K562 (cell line): Measurements from ENCODE around the gene CTTNBP2NL. TPM values are rescaled to one million over a fixed set of nuclear protein-coding genes. Genes with fewer than 3 reads are reported as not detected.
A peak's percentile ranks its signal among the peaks of the same experiment; 100 is the strongest.

Experiments used
- ATF7 ChIP-seq: fragments of 450-650 bp; IDR thresholded peaks from 2 replicates; pipeline ENCODE4 v1.7.1; 2014; ENCODE audit warnings: mild to moderate bottlenecking, moderate library complexity
- BHLHE40 ChIP-seq: IDR thresholded peaks from 2 replicates; pipeline ENCODE4 v1.6.1; 2011; ENCODE audit warnings: low read length, improper control_type of control experiment
- CBX3 ChIP-seq, 2 experiments: IDR thresholded peaks; 1 replicate in 1 of 2; 2 replicates in 1 of 2; pipeline ENCODE4 v1.6.1; 2012; ENCODE audit warnings: inconsistent platforms in 2 of 2, low read length in 2 of 2, borderline replicate concordance in 1 of 2, control low read depth in 1 of 2
- CC2D1A ChIP-seq: fragments of 450-650 bp; IDR thresholded peaks from 2 replicates; pipeline ENCODE4 v1.6.1; 2017; ENCODE audit warnings: mild to moderate bottlenecking
- EP400 ChIP-seq: fragments of 450-650 bp; IDR thresholded peaks from 2 replicates; pipeline ENCODE4 v1.6.1; 2017; ENCODE audit warnings: antibody characterized with exemption, mild to moderate bottlenecking, moderate library complexity
- FOXK2 ChIP-seq, 2 experiments: fragments of 450-650 bp; IDR thresholded peaks in 1 of 2; conservative IDR thresholded peaks in 1 of 2; 2 replicates each; pipeline ENCODE4 v1.6.1; 2016; ENCODE audit warnings: low read depth in 2 of 2, mild to moderate bottlenecking in 1 of 2
- HDAC1 ChIP-seq, 2 experiments: fragments of 450-650 bp; IDR thresholded peaks; 2 replicates each; pipeline ENCODE4 v1.6.1; 2016 to 2017; ENCODE audit warnings: inconsistent platforms in 1 of 2, mild to moderate bottlenecking in 1 of 2, moderate library complexity in 1 of 2
- IFI16 ChIP-seq: fragments of 250-450 bp; sonication (Bioruptor Pico); IDR thresholded peaks from 2 replicates; pipeline ENCODE4 v2.1.2; 2022; ENCODE audit warnings: mild to moderate bottlenecking, inconsistent platforms
- KLF6 ChIP-seq: fragments of 250-450 bp; sonication (Bioruptor Pico); IDR thresholded peaks from 2 replicates; pipeline ENCODE4 v1.4.0; 2020; ENCODE audit warnings: mild to moderate bottlenecking, moderate library complexity, borderline replicate concordance
- L3MBTL2 ChIP-seq: fragments of 450-650 bp; IDR thresholded peaks from 2 replicates; pipeline ENCODE4 v1.6.1; 2016; ENCODE audit warnings: mild to moderate bottlenecking, moderate library complexity
- MAFF ChIP-seq: IDR thresholded peaks from 2 replicates; pipeline ENCODE4 v1.6.1; 2012; ENCODE audit warnings: low read length, improper control_type of control experiment
- MTA1 ChIP-seq: fragments of 450-650 bp; IDR thresholded peaks from 2 replicates; pipeline ENCODE4 v1.6.1; 2017; ENCODE audit warnings: borderline replicate concordance
- NBN ChIP-seq: fragments of 450-650 bp; IDR thresholded peaks from 2 replicates; pipeline ENCODE4 v1.6.1; 2016; ENCODE audit warnings: low read depth, mild to moderate bottlenecking
- NR2F6 ChIP-seq: fragments of 450-650 bp; formaldehyde crosslinking; IDR thresholded peaks from 2 replicates; pipeline ENCODE4 v1.4.0; 2020; ENCODE audit warnings: mild to moderate bottlenecking
- NRF1 ChIP-seq, 2 experiments: fragments of 450-650 bp; IDR thresholded peaks in 1 of 2; conservative IDR thresholded peaks in 1 of 2; 2 replicates each; pipeline ENCODE4 v1.6.1; 2014; ENCODE audit warnings: mild to moderate bottlenecking in 2 of 2
- RAD51 ChIP-seq: fragments of 450-650 bp; IDR thresholded peaks from 2 replicates; pipeline ENCODE4 v1.7.1; 2016; ENCODE audit warnings: low read depth, mild to moderate bottlenecking, borderline replicate concordance
- RBBP5 ChIP-seq: fragments of 200-600 bp; sonication (generic); IDR thresholded peaks from 2 replicates; pipeline ENCODE4 v1.6.1; 2012; ENCODE audit warnings: borderline replicate concordance, mild to moderate bottlenecking, low read length, control low read depth, inconsistent platforms; ENCODE audit not compliant: insufficient read depth, poor library complexity, severe bottlenecking
- SMAD3 ChIP-seq: fragments of 450-650 bp; formaldehyde crosslinking; conservative IDR thresholded peaks from 2 replicates; pipeline ENCODE4 v1.4.0; 2020; ENCODE audit warnings: mild to moderate bottlenecking
- SMARCA5 ChIP-seq: fragments of 450-650 bp; IDR thresholded peaks from 2 replicates; pipeline ENCODE4 v1.6.1; 2016
- XRCC5 ChIP-seq: fragments of 200-400 bp; formaldehyde crosslinking; IDR thresholded peaks from 2 replicates; pipeline ENCODE4 v1.6.1; 2017; ENCODE audit warnings: low read depth, mild to moderate bottlenecking, low read length
- ZNF12 ChIP-seq: sonication (generic); formaldehyde crosslinking; IDR thresholded peaks from 2 replicates; pipeline ENCODE4 v1.4.0; 2020; ENCODE audit warnings: mild to moderate bottlenecking, missing genetic modification reagents
- ZNF445 ChIP-seq: fragments of 250-450 bp; sonication (Bioruptor Pico); IDR thresholded peaks from 2 replicates; pipeline ENCODE4 v1.4.0; 2020; ENCODE audit warnings: low read depth, mild to moderate bottlenecking, moderate library complexity
- polyA plus RNA-seq, 8 experiments: library from polyadenylated mRNA; depleted of rRNA in 4 of 8; stranded (reverse) in 5 of 8; unstranded in 3 of 8; fragments of >200 nt; fragmentation: Nextera tagmentation in 2 of 8; fragmentation: Illumina TruSeq in 1 of 8; extraction: Ambion mirVana in 2 of 8; extraction: Trizol in 1 of 8; gene quantifications; 2 replicates each; pipeline versions ENCODE4 v1.2.1 to v1.2.3, GENCODE V29; 2011 to 2014; ENCODE audit warnings: inconsistent platforms in 1 of 8, missing spikeins in 1 of 8
- total RNA-seq, 7 experiments: library from RNA; depleted of rRNA in 6 of 7; stranded (reverse); fragments of >200 nt in 6 of 7; fragmentation: Illumina TruSeq in 2 of 7; extraction: Trizol in 2 of 7; gene quantifications; 2 replicates each; pipeline versions ENCODE4 v1.2.1 to v1.2.3, GENCODE V29; 2011 to 2021; ENCODE audit warnings: low replicate concordance in 1 of 7
- TF ChIP-seq, protein P1 (sequence below), 2 experiments: IDR thresholded peaks; 2 replicates each; pipeline ENCODE4 v1.6.1; 2012; ENCODE audit warnings: improper control_type of control experiment in 2 of 2, low read depth in 2 of 2, low read length in 2 of 2, borderline replicate concordance in 1 of 2
- TF ChIP-seq, protein P2 (sequence below), 2 experiments: IDR thresholded peaks; 2 replicates each; pipeline ENCODE4 v1.6.1; 2011; ENCODE audit warnings: borderline replicate concordance in 1 of 2, control low read depth in 1 of 2, low read depth in 1 of 2, low read length in 1 of 2, mild to moderate bottlenecking in 1 of 2, mixed read lengths in 1 of 2, moderate library complexity in 1 of 2; ENCODE audit not compliant: insufficient read depth in 1 of 2, insufficient read length in 1 of 2, poor library complexity in 1 of 2, severe bottlenecking in 1 of 2; ENCODE audit errors: extremely low read depth in 1 of 2

CTTNBP2NL gene
- total and polyA plus RNA-seq, 9 of the 15 experiments (the other 6 are each of a cell fraction or from before 2014, with no cell fraction given), result 0.27 to 1.4 (median 0.62) TPM

DNA sequence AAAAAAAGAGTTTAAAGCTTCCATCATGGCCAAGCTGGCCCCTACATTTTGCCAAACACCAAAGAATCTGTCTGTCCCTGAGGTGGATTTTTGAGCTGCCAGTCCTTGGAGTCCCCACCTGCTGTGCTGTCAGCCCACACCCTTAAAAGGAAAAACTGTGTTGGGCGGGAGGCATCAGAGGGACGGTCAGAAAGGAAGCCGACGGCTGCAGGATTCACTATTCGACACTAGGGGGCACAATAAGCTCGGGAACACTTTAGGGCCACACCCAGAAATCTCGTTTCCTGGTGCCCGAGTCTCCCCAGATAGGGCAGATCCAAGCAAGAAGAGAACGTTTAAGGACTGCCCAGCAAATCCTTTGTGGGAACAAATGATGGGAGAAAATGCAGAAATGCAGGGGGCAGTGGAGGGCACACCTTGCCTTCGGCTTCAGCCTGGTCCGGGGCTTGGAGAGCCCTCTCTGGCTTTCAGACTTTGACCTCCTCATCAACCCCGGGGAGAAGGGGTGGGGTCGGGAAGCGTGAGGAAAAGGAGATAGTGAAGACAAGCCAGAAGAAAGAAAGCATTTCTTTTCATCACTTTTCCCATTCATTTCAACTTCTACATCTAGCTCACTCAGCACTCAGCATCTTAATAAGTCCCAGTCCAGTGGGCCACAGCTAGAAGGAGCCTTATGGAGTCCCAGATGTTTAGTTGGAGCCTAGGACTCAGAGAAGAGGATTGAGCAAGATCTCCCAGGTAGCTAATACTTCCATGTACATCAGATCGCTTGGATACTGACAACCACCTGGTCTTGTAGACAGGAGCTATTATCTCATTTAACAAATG is 5.0 kb upstream of the CTTNBP2NL start (continued):
- TF ChIP-seq CBX3 (IDR thresholded peaks at IDR 0.05; ENCODE audit: borderline replicate concordance in 1 of 2, low read length in 2 of 2), result 0 out of 3 replicates have a peak, but pooled peaks of 1 of the 2 experiments have one; percentile 44
- TF ChIP-seq, protein P1, sequence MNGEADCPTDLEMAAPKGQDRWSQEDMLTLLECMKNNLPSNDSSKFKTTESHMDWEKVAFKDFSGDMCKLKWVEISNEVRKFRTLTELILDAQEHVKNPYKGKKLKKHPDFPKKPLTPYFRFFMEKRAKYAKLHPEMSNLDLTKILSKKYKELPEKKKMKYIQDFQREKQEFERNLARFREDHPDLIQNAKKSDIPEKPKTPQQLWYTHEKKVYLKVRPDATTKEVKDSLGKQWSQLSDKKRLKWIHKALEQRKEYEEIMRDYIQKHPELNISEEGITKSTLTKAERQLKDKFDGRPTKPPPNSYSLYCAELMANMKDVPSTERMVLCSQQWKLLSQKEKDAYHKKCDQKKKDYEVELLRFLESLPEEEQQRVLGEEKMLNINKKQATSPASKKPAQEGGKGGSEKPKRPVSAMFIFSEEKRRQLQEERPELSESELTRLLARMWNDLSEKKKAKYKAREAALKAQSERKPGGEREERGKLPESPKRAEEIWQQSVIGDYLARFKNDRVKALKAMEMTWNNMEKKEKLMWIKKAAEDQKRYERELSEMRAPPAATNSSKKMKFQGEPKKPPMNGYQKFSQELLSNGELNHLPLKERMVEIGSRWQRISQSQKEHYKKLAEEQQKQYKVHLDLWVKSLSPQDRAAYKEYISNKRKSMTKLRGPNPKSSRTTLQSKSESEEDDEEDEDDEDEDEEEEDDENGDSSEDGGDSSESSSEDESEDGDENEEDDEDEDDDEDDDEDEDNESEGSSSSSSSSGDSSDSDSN (IDR thresholded peaks at IDR 0.05; ENCODE audit: borderline replicate concordance in 1 of 2, low read depth in 2 of 2, low read length in 2 of 2), result 0 out of 4 replicates have a peak, but pooled peaks have one; percentile 2 to 8
- peak; percentile 51; the same call in 1 of the 2 replicates for TF ChIP-seq ATF7
- TF ChIP-seq NBN, result peak; percentile 60; the same call in 1 of the 2 replicates
- no peak for TF ChIP-seq ZNF445 (CRISPR knock-in tag)
- peak in 1 of 2 experiments; percentile 2; a peak in 1 of 4 replicates for TF ChIP-seq FOXK2 (conservative IDR thresholded peaks at IDR 0.05 in 1 of 2, IDR thresholded peaks at IDR 0.05 in 1 of 2; ENCODE audit: low read depth in 2 of 2)
- TF ChIP-seq L3MBTL2, result peak; percentile 49
- 0 out of 4 replicates have a peak, but pooled peaks of 1 of the 2 experiments have one; percentile 41 for TF ChIP-seq HDAC1 (IDR thresholded peaks at IDR 0.05)
- peak; percentile 73; the same call in 1 of the 2 replicates for TF ChIP-seq XRCC5
- TF ChIP-seq, protein P2, sequence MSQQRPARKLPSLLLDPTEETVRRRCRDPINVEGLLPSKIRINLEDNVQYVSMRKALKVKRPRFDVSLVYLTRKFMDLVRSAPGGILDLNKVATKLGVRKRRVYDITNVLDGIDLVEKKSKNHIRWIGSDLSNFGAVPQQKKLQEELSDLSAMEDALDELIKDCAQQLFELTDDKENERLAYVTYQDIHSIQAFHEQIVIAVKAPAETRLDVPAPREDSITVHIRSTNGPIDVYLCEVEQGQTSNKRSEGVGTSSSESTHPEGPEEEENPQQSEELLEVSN (IDR thresholded peaks at IDR 0.05; ENCODE audit: borderline replicate concordance in 1 of 2, extremely low read depth in 1 of 2, insufficient read depth in 1 of 2, insufficient read length in 1 of 2, low read depth in 1 of 2, low read length in 1 of 2, poor library complexity in 1 of 2, severe bottlenecking in 1 of 2), result peak in 1 of 2 experiments; percentile 15
- TF ChIP-seq RBBP5, result no peak
- peak; percentile 58 for TF ChIP-seq EP400
- TF ChIP-seq CC2D1A, result peak; percentile 87
- TF ChIP-seq IFI16 (CRISPR knock-in tag), result 0 out of 2 replicates have a peak, but pooled peaks have one; percentile 19
- TF ChIP-seq NRF1 (conservative IDR thresholded peaks at IDR 0.05 in 1 of 2, IDR thresholded peaks at IDR 0.05 in 1 of 2), result 0 out of 4 replicates have a peak, but pooled peaks of 1 of the 2 experiments have one; percentile 14
- 0 out of 2 replicates have a peak, but pooled peaks have one; percentile 7 for TF ChIP-seq RAD51
- no peak for TF ChIP-seq SMARCA5
- TF ChIP-seq SMAD3 (CRISPR knock-in tag), result 0 out of 2 replicates have a peak, but pooled peaks have one; percentile 8
- 0 out of 2 replicates have a peak, but pooled peaks have one; percentile 10 for TF ChIP-seq MAFF
- TF ChIP-seq ZNF12 (CRISPR knock-in tag), result no peak
- peak; percentile 48; the same call in 1 of the 2 replicates for TF ChIP-seq BHLHE40
- 0 out of 2 replicates have a peak, but pooled peaks have one; percentile 28 for TF ChIP-seq MTA1
- TF ChIP-seq NR2F6 (CRISPR knock-in tag), result no peak
- TF ChIP-seq KLF6 (CRISPR knock-in tag), result peak; percentile 96
